NCI-H2227 treated with DMSO at 0.1 percent for 48 hours (cell line): ENCODE data around the gene IFFO2.

Experiments used
- DNase-seq: peaks from one replicate; lab custom pipeline; 2025; lab: John Stamatoyannopoulos, UW

Gene IFFO2

GRCh38 chr1:18950401-18951026 is 6.0 kb downstream of the IFFO2 start:
- DNase-seq = no peak

- DNase-seq = no peak
Observed at GRCh38 chr1:18949686-18950400, 6.6 kb downstream of the IFFO2 start.

- DNase-seq = no peak
Observed at GRCh38 chr1:18948913-18949685, 7.4 kb downstream of the IFFO2 start.

GRCh38 chr1:18948048-18948912 is 8.2 kb downstream of the IFFO2 start:
- no peak for DNase-seq

GRCh38 chr1:18947570-18947969 is 8.9 kb downstream of the IFFO2 start:
- DNase-seq = no peak

- DNase-seq = no peak
Observed at GRCh38 chr1:18946550-18947381, 9.7 kb downstream of the IFFO2 start.

GRCh38 chr1:18945401-18945849 is 11.1 kb downstream of the IFFO2 start:
- DNase-seq = peak; percentile 87

GRCh38 chr1:18944810-18945209 is 11.7 kb downstream of the IFFO2 start:
- DNase-seq = no peak

GRCh38 chr1:18943914-18944572 is 12.4 kb downstream of the IFFO2 start:
- DNase-seq = no peak

- no peak for DNase-seq
Observed at GRCh38 chr1:18943162-18943561, 13.3 kb downstream of the IFFO2 start.

GRCh38 chr1:18942340-18942739 is 14.1 kb downstream of the IFFO2 start:
- no peak for DNase-seq

GRCh38 chr1:18941221-18942141 is 15.0 kb downstream of the IFFO2 start:
- no peak for DNase-seq

GRCh38 chr1:18940303-18941020 is 16.0 kb downstream of the IFFO2 start:
- no peak for DNase-seq

GRCh38 chr1:18939398-18940302 is 16.8 kb downstream of the IFFO2 start:
- DNase-seq = no peak

- no peak for DNase-seq
Observed at GRCh38 chr1:18938707-18939070, 17.8 kb downstream of the IFFO2 start.

GRCh38 chr1:18938008-18938706 is 18.3 kb downstream of the IFFO2 start:
- no peak for DNase-seq

- DNase-seq = no peak
Observed at GRCh38 chr1:18937539-18937938, 18.9 kb downstream of the IFFO2 start.
